GM21825 (cell line): ENCODE data around the gene SIGLEC8.
"Not testable (repeated sequence)": the region's sequence is repeated elsewhere in the genome, so short reads cannot be mapped to it uniquely, and the experiment has no call there.

Experiments used
- ATAC-seq: cut with Tn5 transposase; IDR thresholded peaks from one replicate; pipeline ENCODE4 v1.9.1; 2021; ENCODE audit warnings: mild to moderate bottlenecking, moderate library complexity; ENCODE audit not compliant: unreplicated experiment

Gene SIGLEC8

GRCh38 chr19:51458051-51458645 is at the start of gene SIGLEC8:
TSS of gene SIGLEC8 (minus strand) at chr19:51458454. CDS start at chr19:51458387, 67 bp downstream.
- no peak for ATAC-seq

- no peak for ATAC-seq
Observed at GRCh38 chr19:51507640-51508058, 49.4 kb upstream of the SIGLEC8 start.

GRCh38 chr19:51507192-51507591 is 48.9 kb upstream of the SIGLEC8 start:
- ATAC-seq = no peak

- ATAC-seq = no peak
Observed at GRCh38 chr19:51505904-51506303, 47.6 kb upstream of the SIGLEC8 start.

- no peak for ATAC-seq
Observed at GRCh38 chr19:51503896-51504295, 45.6 kb upstream of the SIGLEC8 start.

GRCh38 chr19:51503286-51503817 is 45.1 kb upstream of the SIGLEC8 start:
- no peak for ATAC-seq

GRCh38 chr19:51501594-51502263 is 43.5 kb upstream of the SIGLEC8 start, which contains the start of gene SIGLEC12:
TSS of gene SIGLEC12 (minus strand) at chr19:51501800. CDS start at chr19:51501733, 67 bp downstream.
- ATAC-seq = no peak

- not testable (repeated sequence) for ATAC-seq
Observed at GRCh38 chr19:51500931-51501330, 42.7 kb upstream of the SIGLEC8 start.

GRCh38 chr19:51497666-51498065 is 39.4 kb upstream of the SIGLEC8 start:
- no peak for ATAC-seq

- no peak for ATAC-seq
Observed at GRCh38 chr19:51493776-51494175, 35.5 kb upstream of the SIGLEC8 start.

GRCh38 chr19:51491586-51491985 is 33.3 kb upstream of the SIGLEC8 start:
- ATAC-seq = no peak

- ATAC-seq = no peak
Observed at GRCh38 chr19:51490676-51491075, 32.4 kb upstream of the SIGLEC8 start.

- no peak for ATAC-seq
Observed at GRCh38 chr19:51489113-51489512, 30.9 kb upstream of the SIGLEC8 start.

- no peak for ATAC-seq
Observed at GRCh38 chr19:51488491-51488890, 30.2 kb upstream of the SIGLEC8 start.

GRCh38 chr19:51485960-51486660 is 27.9 kb upstream of the SIGLEC8 start:
- ATAC-seq = no peak

GRCh38 chr19:51480590-51480989 is 22.3 kb upstream of the SIGLEC8 start:
- no peak for ATAC-seq

- no peak for ATAC-seq
Observed at GRCh38 chr19:51479531-51480331, 21.5 kb upstream of the SIGLEC8 start.

- no peak for ATAC-seq
Observed at GRCh38 chr19:51478381-51479234, 20.4 kb upstream of the SIGLEC8 start, which contains the start of gene CEACAM18. TSS of gene CEACAM18 (plus strand) at chr19:51478539.

GRCh38 chr19:51477344-51477743 is 19.1 kb upstream of the SIGLEC8 start:
- ATAC-seq = no peak

GRCh38 chr19:51476164-51476563 is 17.9 kb upstream of the SIGLEC8 start:
- ATAC-seq = no peak
